ENCODE data around the gene KAZN. TPM values are rescaled to one million over a fixed set of nuclear protein-coding genes. Genes with fewer than 3 reads are reported as not detected.
A peak's percentile ranks its signal among the peaks of the same experiment; 100 is the strongest.

The KAZN gene
- total RNA-seq, 1 donor from 2014 or later: 33.5 TPM

DNA sequence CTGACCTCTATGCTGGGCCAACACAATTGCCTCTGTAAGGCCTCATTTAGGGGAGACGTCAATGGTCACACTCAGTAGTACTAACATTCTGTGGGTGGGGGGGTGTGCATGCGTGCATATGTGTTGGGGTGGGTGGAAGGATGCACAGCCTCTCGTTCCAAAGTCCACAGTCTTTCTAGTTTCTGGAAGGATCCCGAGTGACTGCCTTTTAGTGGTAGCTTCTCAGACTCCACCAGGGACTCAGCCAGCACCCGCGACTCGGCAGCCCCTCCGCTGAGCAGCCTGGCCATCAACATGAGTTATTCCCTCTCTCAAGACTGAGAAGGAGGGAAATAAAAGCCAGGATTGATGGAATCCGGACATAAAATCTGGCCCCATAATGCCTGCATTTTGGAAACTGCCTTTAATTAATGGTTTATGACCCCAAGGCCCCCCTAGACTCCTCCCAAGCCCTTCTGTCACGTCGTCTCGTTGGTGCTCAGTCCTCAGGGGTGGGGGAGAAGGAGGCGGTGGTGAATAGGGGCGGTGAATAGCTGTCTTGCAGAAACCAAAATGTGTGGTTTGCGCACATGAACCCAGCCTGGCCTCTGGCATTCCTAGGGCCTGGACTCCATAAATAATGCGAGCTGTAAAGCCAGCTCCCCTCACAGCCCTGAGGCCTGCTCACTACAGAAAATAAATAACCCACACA, 489.9 kb downstream of the KAZN start:
- Histone ChIP-seq H3K27me3 (no peaks in the 10 kb centered on the region), H3K36me3 (no peaks in the 10 kb centered on the region), H3K27ac (peak overlapping the region; percentile 75), H3K4me1 (peaks cover 12% of the 10 kb centered on the region), H3K4me3 (no peak overlapping the region), H3K9me3 (no peaks in the 10 kb centered on the region)
- DNase-seq: no peak
- intact Hi-C loops (cut with DNase I): no loop called here
- no peak for TF ChIP-seq CTCF (IDR thresholded peaks at IDR 0.05)
- ATAC-seq: no peak

DNA sequence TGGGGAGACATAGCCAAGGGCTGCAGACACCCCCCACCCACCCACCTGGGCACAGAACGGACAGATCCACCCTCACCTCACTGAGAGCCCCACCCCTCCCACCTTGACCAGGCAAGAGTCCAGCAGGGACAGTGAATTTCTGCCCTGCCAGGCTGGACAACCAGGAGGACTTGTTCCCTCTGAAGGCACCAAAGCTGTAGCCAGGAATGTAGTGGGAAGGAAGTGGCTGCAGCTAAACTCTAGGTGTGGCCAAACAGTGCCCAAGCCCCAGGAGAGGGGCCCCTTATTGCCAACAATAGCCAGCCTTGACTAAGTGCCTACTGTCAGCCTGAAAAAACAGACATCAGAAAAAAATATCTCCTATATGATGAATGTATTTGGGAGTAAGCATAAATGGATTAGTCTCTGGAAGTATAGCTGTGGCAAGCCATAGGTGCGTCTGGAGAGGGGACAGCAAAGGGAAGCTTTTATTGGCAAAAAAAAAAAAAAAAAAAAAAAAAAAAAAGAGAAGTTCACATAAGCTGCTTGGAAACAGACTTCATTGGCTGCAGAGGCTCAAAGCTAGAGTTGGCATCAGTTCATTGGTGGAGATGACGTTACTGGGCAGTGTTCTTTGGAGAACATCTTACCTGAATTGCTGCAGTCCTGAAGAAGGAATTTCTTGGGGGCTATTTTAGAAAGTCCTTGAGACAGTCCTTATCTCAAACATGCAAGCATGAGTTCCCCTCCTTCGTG, 490.9 kb downstream of the KAZN start:
- Histone ChIP-seq H3K4me1 (peaks cover 12% of the 10 kb centered on the region), H3K27ac (peak overlapping the region; percentile 75), H3K36me3 (no peaks in the 10 kb centered on the region), H3K4me3 (no peak overlapping the region), H3K9me3 (no peaks in the 10 kb centered on the region), H3K27me3 (no peaks in the 10 kb centered on the region)
- DNase-seq (no peak), ATAC-seq (peak; percentile 70)
- intact Hi-C loops (cut with DNase I): no loop called here
- TF ChIP-seq CTCF (IDR thresholded peaks at IDR 0.05): no peak

DNA sequence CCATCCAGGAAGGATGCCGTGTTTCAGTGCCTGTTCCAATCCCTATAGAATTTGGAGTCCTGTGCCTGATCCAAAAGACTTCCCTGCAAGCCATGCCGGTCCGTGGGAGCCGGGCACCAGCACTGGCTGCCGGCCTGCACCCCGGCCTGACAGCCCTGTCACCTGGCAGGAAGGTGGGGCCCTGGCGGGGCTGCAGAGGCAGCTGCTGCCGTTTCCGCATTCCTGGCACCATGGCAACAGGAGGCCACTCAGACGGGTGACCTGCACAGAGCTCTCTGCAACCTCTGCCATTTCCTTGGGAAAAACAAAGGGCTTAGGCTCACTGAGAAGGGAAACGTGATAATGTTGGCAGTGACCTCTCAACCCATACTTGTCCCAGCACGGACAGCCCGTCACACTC, 491.9 kb downstream of the KAZN start:
- H3K27ac ChIP-seq: peak overlapping the region; percentile 75
- no peak for TF ChIP-seq CTCF (IDR thresholded peaks at IDR 0.05)
- ATAC-seq: peak; percentile 96

GRCh38 chr1:15094056-15094455, 495.6 kb downstream of the KAZN start:
- H3K36me3 ChIP-seq: no peaks in the 10 kb centered on the region
- intact Hi-C loops (cut with DNase I): no loop called here
- no peaks in the 10 kb centered on the region for H3K27me3 ChIP-seq
- TF ChIP-seq CTCF (IDR thresholded peaks at IDR 0.05): no peak
- H3K4me3 ChIP-seq: no peak overlapping the region
- H3K9me3 ChIP-seq: no peaks in the 10 kb centered on the region
- ATAC-seq (no peak), DNase-seq (no peak)
- no peak overlapping the region for H3K27ac ChIP-seq
- H3K4me1 ChIP-seq: peaks cover 12% of the 10 kb centered on the region

More for the DNA sequence above, 491.9 kb downstream of the KAZN start:
- H3K27me3 ChIP-seq: no peaks in the 10 kb centered on the region
- H3K4me3 ChIP-seq: no peak overlapping the region
- H3K36me3 ChIP-seq: no peaks in the 10 kb centered on the region
- DNase-seq: peak; percentile 94
- H3K9me3 ChIP-seq: no peaks in the 10 kb centered on the region
- intact Hi-C loops (cut with DNase I): no loop called here
- peaks cover 12% of the 10 kb centered on the region for H3K4me1 ChIP-seq

DNA sequence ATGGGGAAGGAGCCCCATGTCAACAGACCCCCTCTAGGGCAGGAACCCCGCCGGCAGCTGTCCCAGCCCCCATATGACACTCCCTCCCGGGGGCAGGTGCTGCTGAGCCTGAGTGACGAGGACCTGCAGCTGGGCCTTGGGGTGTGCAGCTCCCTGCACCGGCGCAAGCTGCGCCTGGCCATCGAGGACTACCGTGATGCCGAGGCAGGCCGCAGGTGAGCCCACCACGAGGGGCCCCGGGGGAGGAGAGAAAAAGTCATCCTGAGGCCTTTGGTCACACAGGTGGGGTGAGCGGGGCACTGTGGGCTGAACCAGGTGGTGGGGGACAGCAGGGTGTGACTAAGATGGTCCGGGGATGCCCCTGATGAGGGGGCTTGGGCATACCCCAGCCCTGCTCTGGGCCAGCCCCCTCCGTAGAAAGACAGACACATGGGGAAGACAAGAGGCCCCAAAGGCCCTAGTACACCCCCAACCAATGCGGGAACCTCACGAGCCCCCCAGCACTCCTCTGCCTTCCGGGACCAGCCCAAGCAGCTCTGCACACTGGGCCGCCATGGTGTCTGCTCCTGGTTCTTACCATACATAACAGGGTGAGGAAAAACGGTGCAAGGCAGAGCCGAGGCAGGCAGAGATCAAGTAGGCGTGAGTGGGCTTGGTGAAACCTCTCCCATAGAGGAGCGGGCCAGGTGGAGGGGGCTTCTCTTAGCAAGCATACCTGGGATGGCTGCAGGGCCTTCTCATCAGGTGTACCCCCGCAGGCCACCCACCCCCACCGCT, 496.4 kb downstream of the KAZN start:
- no peak overlapping the region for H3K27ac ChIP-seq
- TF ChIP-seq CTCF (IDR thresholded peaks at IDR 0.05): no peak
- ATAC-seq: no peak
- intact Hi-C loops (cut with DNase I): no loop called here
- no peaks in the 10 kb centered on the region for H3K36me3 ChIP-seq
- DNase-seq: no peak
- H3K27me3 ChIP-seq: no peaks in the 10 kb centered on the region
- H3K4me3 ChIP-seq: no peak overlapping the region
- peaks cover 10% of the 10 kb centered on the region for H3K4me1 ChIP-seq
- no peaks in the 10 kb centered on the region for H3K9me3 ChIP-seq

All from upper lobe of right lung (tissue), 1 donor.